ENCODE results near the gene CPHXL. TPM values are rescaled to one million over a fixed set of nuclear protein-coding genes. Genes with fewer than 3 reads are reported as not detected.

CPHXL gene
- total RNA-seq, 1 experiment from 2014 or later: not detected

DNA sequence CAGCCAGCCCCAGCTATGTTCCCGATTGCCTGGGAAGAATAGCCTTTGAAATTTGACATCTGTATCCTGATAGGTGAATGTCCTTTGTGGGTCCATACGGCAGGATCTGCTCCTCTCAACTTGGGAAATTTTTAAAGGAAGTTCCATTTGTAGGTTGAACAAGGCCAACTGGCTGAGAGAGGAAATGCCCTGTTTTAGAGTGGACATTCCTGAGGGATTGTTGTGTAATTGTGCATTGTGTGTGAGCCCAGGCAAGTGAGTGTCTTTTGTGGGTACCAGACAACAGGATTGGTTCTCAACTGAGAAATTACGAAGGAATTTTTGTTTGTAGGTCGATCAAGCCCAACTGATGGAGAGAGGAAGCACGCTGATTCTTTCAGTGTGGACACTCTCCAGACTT, 46.9 kb downstream of the CPHXL start:
- Mint-ChIP-seq H3K27ac (ENCODE audit: low read depth, unreplicated experiment) (no peak overlapping the region), H3K9me3 (ENCODE audit: unreplicated experiment) (peaks cover 13% of the 10 kb centered on the region), H3K4me3 (ENCODE audit: unreplicated experiment) (no peak overlapping the region), H3K36me3 (ENCODE audit: insufficient read depth, unreplicated experiment) (no peaks in the 10 kb centered on the region), H3K4me1 (ENCODE audit: insufficient read depth, unreplicated experiment) (no peaks in the 10 kb centered on the region), H3K27me3 (ENCODE audit: insufficient read depth, unreplicated experiment) (no peaks in the 10 kb centered on the region)
- intact Hi-C loops (cut with micrococcal nuclease): no loop called here
- no peak for DNase-seq (ENCODE audit: unreplicated experiment)
- BruUV-seq (replicated peaks): no TSS peak
- CTCF ChIA-PET: no interaction called here
- POLR2A ChIA-PET: no interaction called here
- TF ChIP-seq, protein P1, sequence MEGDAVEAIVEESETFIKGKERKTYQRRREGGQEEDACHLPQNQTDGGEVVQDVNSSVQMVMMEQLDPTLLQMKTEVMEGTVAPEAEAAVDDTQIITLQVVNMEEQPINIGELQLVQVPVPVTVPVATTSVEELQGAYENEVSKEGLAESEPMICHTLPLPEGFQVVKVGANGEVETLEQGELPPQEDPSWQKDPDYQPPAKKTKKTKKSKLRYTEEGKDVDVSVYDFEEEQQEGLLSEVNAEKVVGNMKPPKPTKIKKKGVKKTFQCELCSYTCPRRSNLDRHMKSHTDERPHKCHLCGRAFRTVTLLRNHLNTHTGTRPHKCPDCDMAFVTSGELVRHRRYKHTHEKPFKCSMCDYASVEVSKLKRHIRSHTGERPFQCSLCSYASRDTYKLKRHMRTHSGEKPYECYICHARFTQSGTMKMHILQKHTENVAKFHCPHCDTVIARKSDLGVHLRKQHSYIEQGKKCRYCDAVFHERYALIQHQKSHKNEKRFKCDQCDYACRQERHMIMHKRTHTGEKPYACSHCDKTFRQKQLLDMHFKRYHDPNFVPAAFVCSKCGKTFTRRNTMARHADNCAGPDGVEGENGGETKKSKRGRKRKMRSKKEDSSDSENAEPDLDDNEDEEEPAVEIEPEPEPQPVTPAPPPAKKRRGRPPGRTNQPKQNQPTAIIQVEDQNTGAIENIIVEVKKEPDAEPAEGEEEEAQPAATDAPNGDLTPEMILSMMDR (IDR thresholded peaks at IDR 0.05; ENCODE audit: unreplicated experiment): no peak

GRCh38 chr16:75676909-75677308, 49.4 kb downstream of the CPHXL start, which contains the start of gene CPHXL2:
CPHXL2 (minus strand) TSS chr16:75677009; CDS start chr16:75676999, 10 bp downstream.
- Mint-ChIP-seq H3K4me3 (ENCODE audit: unreplicated experiment) (no peak within 1 kb of the TSS), H3K4me1 (ENCODE audit: insufficient read depth, unreplicated experiment) (no peaks in the 10 kb centered on the region), H3K27ac (ENCODE audit: low read depth, unreplicated experiment) (no peak within 1 kb of the TSS), H3K9me3 (ENCODE audit: unreplicated experiment) (no peaks in the 10 kb centered on the region), H3K27me3 (ENCODE audit: insufficient read depth, unreplicated experiment) (no peaks in the 10 kb centered on the region), H3K36me3 (ENCODE audit: insufficient read depth, unreplicated experiment) (no peaks in the 10 kb centered on the region)
- no TSS peak for BruUV-seq (replicated peaks)
- TF ChIP-seq, protein P1 (IDR thresholded peaks at IDR 0.05; ENCODE audit: unreplicated experiment): no peak
- ChIA-PET CTCF (no interaction called here), POLR2A (interaction anchor here (1.5 kb wide), 1 partner anchor 29 kb away, joined by 9 read pairs; the partner anchor contains the start of genes KARS1 and TERF2IP)
- DNase-seq (ENCODE audit: unreplicated experiment): no peak
- intact Hi-C loops (cut with micrococcal nuclease): no loop called here

DNA sequence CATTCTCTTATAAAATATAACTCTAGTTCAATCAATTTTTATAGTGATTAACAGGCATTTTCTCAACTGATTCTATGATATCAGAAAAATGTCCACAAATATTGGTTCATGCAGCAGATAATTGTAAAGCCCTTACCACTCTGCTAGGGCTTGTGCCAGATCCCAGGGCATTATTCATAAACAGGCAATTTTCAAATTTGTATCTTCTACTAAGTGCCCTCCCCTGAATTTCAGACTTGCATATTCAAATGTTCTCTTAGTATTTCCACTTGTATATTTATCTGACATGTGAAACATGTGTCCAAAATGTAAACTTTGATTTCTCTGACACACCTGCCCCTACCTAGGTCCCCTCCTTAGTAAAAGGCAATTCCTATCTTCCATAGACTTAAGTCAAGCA, 58.8 kb downstream of the CPHXL start:
- no peak overlapping the region for H3K27ac Mint-ChIP-seq (ENCODE audit: low read depth, unreplicated experiment)
- ChIA-PET POLR2A (no interaction called here), CTCF (no interaction called here)
- no peak overlapping the region for H3K4me3 Mint-ChIP-seq (ENCODE audit: unreplicated experiment)
- no peaks in the 10 kb centered on the region for H3K36me3 Mint-ChIP-seq (ENCODE audit: insufficient read depth, unreplicated experiment)
- DNase-seq (ENCODE audit: unreplicated experiment): no peak
- no TSS peak for BruUV-seq (replicated peaks)
- intact Hi-C loops (cut with micrococcal nuclease): no loop called here
- TF ChIP-seq, protein P1 (IDR thresholded peaks at IDR 0.05; ENCODE audit: unreplicated experiment): no peak
- H3K27me3 Mint-ChIP-seq (ENCODE audit: insufficient read depth, unreplicated experiment): no peaks in the 10 kb centered on the region
- no peaks in the 10 kb centered on the region for H3K4me1 Mint-ChIP-seq (ENCODE audit: insufficient read depth, unreplicated experiment)
- H3K9me3 Mint-ChIP-seq (ENCODE audit: unreplicated experiment): no peaks in the 10 kb centered on the region

Other genes starting within 250 kb of the CPHXL start
- 0.16 and 0.42 TPM in 2 replicates for gene CHST6, start 231.0 kb downstream of the CPHXL start, total RNA-seq (2022)
- gene CHST5, start 190.4 kb downstream of the CPHXL start, total RNA-seq (2022): not detected in 2 replicates
- 18.6 and 21.1 TPM in 2 replicates for gene TMEM231, start 170.2 kb downstream of the CPHXL start, total RNA-seq (2022)
- gene GABARAPL2, start 160.1 kb downstream of the CPHXL start, total RNA-seq (2022): 61.5 and 70.5 TPM in 2 replicates
- 48.7 and 60.2 TPM in 2 replicates for gene ADAT1, start 103.2 kb downstream of the CPHXL start, total RNA-seq (2022)
- gene KARS1, start 78.8 kb downstream of the CPHXL start, total RNA-seq (2022): 213 and 219 TPM in 2 replicates
- 73.9 and 80.0 TPM in 2 replicates for gene TERF2IP, start 78.7 kb downstream of the CPHXL start, total RNA-seq (2022)
- not detected in 2 replicates for gene CPHXL2, start 49.5 kb downstream of the CPHXL start, total RNA-seq (2022)
- not detected in 2 replicates for gene DUXB, start 25.0 kb downstream of the CPHXL start, total RNA-seq (2022)

All from MCF 10A (cell line).